Activated CD4-positive, alpha-beta T cell treated with anti-CD3 and anti-CD28 coated beads, Interleukin-2, amount 50 U/mL, for 1 hour (primary cell): ENCODE data around the gene C13orf46.

Source experiments
- DNase-seq: peaks from one replicate; pipeline ENCODE4 v3.0.0-alpha.2; 2020

C13orf46 gene

GRCh38 chr13:113970810-113971470, 2.9 kb downstream of the C13orf46 start:
- no peak for DNase-seq

GRCh38 chr13:113969973-113970611, 3.8 kb downstream of the C13orf46 start:
- DNase-seq, result no peak

- no peak for DNase-seq
Measured at GRCh38 chr13:113969311-113969972, 4.4 kb downstream of the C13orf46 start.

GRCh38 chr13:113968463-113969310, 5.2 kb downstream of the C13orf46 start:
- no peak for DNase-seq

- no peak for DNase-seq
Measured at GRCh38 chr13:113967729-113968462, 6.0 kb downstream of the C13orf46 start.

- no peak for DNase-seq
Measured at GRCh38 chr13:113967206-113967720, 6.6 kb downstream of the C13orf46 start.

- DNase-seq, result no peak
Measured at GRCh38 chr13:113965968-113966884, 7.7 kb downstream of the C13orf46 start.

GRCh38 chr13:113965383-113965874, 8.4 kb downstream of the C13orf46 start:
- no peak for DNase-seq

GRCh38 chr13:113964251-113964995, 9.5 kb downstream of the C13orf46 start:
- no peak for DNase-seq

GRCh38 chr13:113963376-113963775, 10.5 kb downstream of the C13orf46 start:
- no peak for DNase-seq

GRCh38 chr13:113962975-113963374, 10.9 kb downstream of the C13orf46 start:
- no peak for DNase-seq

GRCh38 chr13:113962386-113962785, 11.5 kb downstream of the C13orf46 start:
- DNase-seq, result no peak

- no peak for DNase-seq
Measured at GRCh38 chr13:113960276-113960948, 13.5 kb downstream of the C13orf46 start.

- DNase-seq, result no peak
Measured at GRCh38 chr13:113959198-113959597, 14.7 kb downstream of the C13orf46 start.

- DNase-seq, result no peak
Measured at GRCh38 chr13:113958373-113958772, 15.5 kb downstream of the C13orf46 start.

- no peak for DNase-seq
Measured at GRCh38 chr13:113956571-113956970, 17.3 kb downstream of the C13orf46 start.

- no peak for DNase-seq
Measured at GRCh38 chr13:113955691-113956090, 18.2 kb downstream of the C13orf46 start.

- DNase-seq, result no peak
Measured at GRCh38 chr13:113955235-113955634, 18.6 kb downstream of the C13orf46 start.

- no peak for DNase-seq
Measured at GRCh38 chr13:113954046-113954835, 19.6 kb downstream of the C13orf46 start.
